NCI-H2029 (cell line): ENCODE data around the gene FRYL.

Source experiments
- DNase-seq: peaks from one replicate; lab custom pipeline; 2025; lab: John Stamatoyannopoulos, UW

The FRYL gene

GRCh38 chr4:48620093-48620492 is 160.0 kb downstream of the FRYL start:
- no peak for DNase-seq

GRCh38 chr4:48604527-48604926 is 175.6 kb downstream of the FRYL start:
- no peak for DNase-seq

- DNase-seq = no peak
Observed at GRCh38 chr4:48604041-48604440, 176.0 kb downstream of the FRYL start.

- no peak for DNase-seq
Observed at GRCh38 chr4:48603366-48604003, 176.6 kb downstream of the FRYL start.

GRCh38 chr4:48602763-48603162 is 177.3 kb downstream of the FRYL start:
- no peak for DNase-seq

GRCh38 chr4:48602222-48602621 is 177.9 kb downstream of the FRYL start:
- no peak for DNase-seq

GRCh38 chr4:48596336-48596735 is 183.7 kb downstream of the FRYL start:
- DNase-seq = no peak

GRCh38 chr4:48594180-48594579 is 185.9 kb downstream of the FRYL start:
- no peak for DNase-seq

- no peak for DNase-seq
Observed at GRCh38 chr4:48591372-48591771, 188.7 kb downstream of the FRYL start.

- no peak for DNase-seq
Observed at GRCh38 chr4:48590884-48591283, 189.2 kb downstream of the FRYL start.

- no peak for DNase-seq
Observed at GRCh38 chr4:48589098-48589445, 191.0 kb downstream of the FRYL start.

- DNase-seq = no peak
Observed at GRCh38 chr4:48588230-48589097, 191.6 kb downstream of the FRYL start.

GRCh38 chr4:48585401-48585800 is 194.7 kb downstream of the FRYL start:
- peak; percentile 28 for DNase-seq

- peak; percentile 44 for DNase-seq
Observed at GRCh38 chr4:48578132-48578968, 201.7 kb downstream of the FRYL start.

GRCh38 chr4:48575964-48576363 is 204.1 kb downstream of the FRYL start:
- no peak for DNase-seq

GRCh38 chr4:48571471-48571870 is 208.6 kb downstream of the FRYL start:
- DNase-seq = no peak

- no peak for DNase-seq
Observed at GRCh38 chr4:48570646-48571220, 209.3 kb downstream of the FRYL start.

- DNase-seq = no peak
Observed at GRCh38 chr4:48566034-48566384, 214.1 kb downstream of the FRYL start.

- DNase-seq = no peak
Observed at GRCh38 chr4:48565362-48566033, 214.6 kb downstream of the FRYL start.

GRCh38 chr4:48564151-48564550 is 215.9 kb downstream of the FRYL start:
- no peak for DNase-seq

GRCh38 chr4:48558819-48559218 is 221.3 kb downstream of the FRYL start:
- DNase-seq = no peak

GRCh38 chr4:48558026-48558425 is 222.1 kb downstream of the FRYL start:
- DNase-seq = no peak
